Measurements from ENCODE around the gene CDKAL1. TPM values are rescaled to one million over a fixed set of nuclear protein-coding genes. Genes with fewer than 3 reads are reported as not detected.

The CDKAL1 gene
- total RNA-seq, 1 donor from 2014 or later = 13.4 TPM

DNA sequence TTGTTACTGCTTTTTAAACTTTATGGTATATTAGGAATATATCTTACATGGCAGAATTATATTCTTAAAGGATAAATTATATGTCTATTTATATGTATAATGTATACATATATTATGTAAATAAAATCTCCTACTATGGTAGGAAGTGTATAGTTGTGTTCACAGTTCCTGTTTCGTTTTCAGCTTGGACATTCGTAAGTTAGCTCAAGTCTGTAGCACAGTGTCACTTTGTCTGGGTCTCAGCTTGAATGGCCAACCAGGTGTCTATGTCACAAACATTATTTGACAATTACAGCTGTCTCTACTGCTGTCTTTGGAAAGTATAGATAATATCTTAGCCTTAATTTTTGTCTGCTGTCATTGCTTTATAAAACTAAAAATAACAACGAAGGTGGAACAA lies 303.9 kb downstream of the CDKAL1 start:
- Histone ChIP-seq H3K27me3 (ENCODE audit: control insufficient read depth, insufficient read depth, low read length) (no peaks in the 10 kb centered on the region), H3K36me3 (ENCODE audit: control insufficient read depth, insufficient read depth, low read length) (no peaks in the 10 kb centered on the region), H3K4me3 (ENCODE audit: low read depth, low read length) (no peak overlapping the region)
- no peak for FAIRE-seq
- DNase-seq (ENCODE audit: low read depth) = no peak
- no peak for TF ChIP-seq CTCF (IDR thresholded peaks at IDR 0.05; ENCODE audit: insufficient read depth, low read length, severe bottlenecking)

DNA sequence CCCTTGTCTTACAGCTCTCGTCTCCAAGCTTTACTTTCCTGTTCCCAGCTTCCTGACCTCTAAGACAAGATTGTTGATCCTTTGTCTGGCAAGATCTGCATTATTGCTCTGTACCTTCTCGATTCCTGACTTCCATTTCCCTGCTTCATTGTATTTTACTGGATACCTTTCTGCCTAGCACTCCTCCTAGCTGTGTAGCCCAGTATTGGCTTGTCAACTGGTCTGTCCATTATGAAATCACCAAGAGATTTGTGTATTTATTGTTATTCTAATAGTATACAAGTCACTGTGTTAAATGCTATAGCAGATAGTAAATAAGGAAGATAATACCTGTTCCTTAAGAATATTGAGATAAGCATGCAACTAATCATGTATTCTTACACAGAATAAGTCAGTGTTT lies 305.4 kb downstream of the CDKAL1 start:
- FAIRE-seq (no peak), DNase-seq (ENCODE audit: low read depth) (no peak)

GRCh38 chr6:20840675-20841074 lies 306.4 kb downstream of the CDKAL1 start:
- FAIRE-seq = no peak
- Histone ChIP-seq H3K4me3 (ENCODE audit: low read depth, low read length) (no peak overlapping the region), H3K36me3 (ENCODE audit: control insufficient read depth, insufficient read depth, low read length) (no peaks in the 10 kb centered on the region), H3K27me3 (ENCODE audit: control insufficient read depth, insufficient read depth, low read length) (no peaks in the 10 kb centered on the region)
- TF ChIP-seq CTCF (IDR thresholded peaks at IDR 0.05; ENCODE audit: insufficient read depth, low read length, severe bottlenecking) = no peak
- no peak for DNase-seq (ENCODE audit: low read depth)

More for the DNA sequence above, 305.4 kb downstream of the CDKAL1 start:
- H3K36me3 ChIP-seq (ENCODE audit: control insufficient read depth, insufficient read depth, low read length) = no peaks in the 10 kb centered on the region
- H3K4me3 ChIP-seq (ENCODE audit: low read depth, low read length) = no peak overlapping the region
- H3K27me3 ChIP-seq (ENCODE audit: control insufficient read depth, insufficient read depth, low read length) = no peaks in the 10 kb centered on the region
- no peak for TF ChIP-seq CTCF (IDR thresholded peaks at IDR 0.05; ENCODE audit: insufficient read depth, low read length, severe bottlenecking)

- FAIRE-seq = no peak
- H3K4me3 ChIP-seq (ENCODE audit: low read depth, low read length) = no peak overlapping the region
- DNase-seq (ENCODE audit: low read depth) = no peak
- H3K36me3 ChIP-seq (ENCODE audit: control insufficient read depth, insufficient read depth, low read length) = no peaks in the 10 kb centered on the region
- no peak for TF ChIP-seq CTCF (IDR thresholded peaks at IDR 0.05; ENCODE audit: insufficient read depth, low read length, severe bottlenecking)
- H3K27me3 ChIP-seq (ENCODE audit: control insufficient read depth, insufficient read depth, low read length) = no peaks in the 10 kb centered on the region
Measured at GRCh38 chr6:20841806-20842205, 307.5 kb downstream of the CDKAL1 start.

DNA sequence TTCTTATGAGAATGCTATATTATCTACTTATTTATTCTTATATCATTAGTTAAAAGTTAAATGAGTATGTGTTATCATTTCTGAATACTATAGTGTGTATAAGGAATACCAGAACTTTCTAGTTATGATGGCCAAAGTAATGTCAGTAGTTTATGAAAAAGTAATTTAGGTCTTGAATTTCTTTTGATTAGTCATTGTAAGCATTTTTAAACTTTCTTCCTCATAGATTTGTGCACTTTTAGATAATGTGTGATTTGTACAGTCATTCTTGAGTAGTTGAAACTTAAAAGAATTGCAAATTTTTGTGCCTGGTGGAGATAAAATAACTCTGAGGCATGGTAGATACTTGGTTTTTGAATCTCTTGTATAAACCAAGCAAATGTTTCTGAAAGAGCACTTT lies 311.3 kb downstream of the CDKAL1 start:
- DNase-seq (ENCODE audit: low read depth) (no peak), FAIRE-seq (no peak)
- H3K36me3 ChIP-seq (ENCODE audit: control insufficient read depth, insufficient read depth, low read length) = no peaks in the 10 kb centered on the region
- H3K4me3 ChIP-seq (ENCODE audit: low read depth, low read length) = no peak overlapping the region
- no peaks in the 10 kb centered on the region for H3K27me3 ChIP-seq (ENCODE audit: control insufficient read depth, insufficient read depth, low read length)
- TF ChIP-seq CTCF (IDR thresholded peaks at IDR 0.05; ENCODE audit: insufficient read depth, low read length, severe bottlenecking) = no peak

- FAIRE-seq = no peak
- Histone ChIP-seq H3K36me3 (ENCODE audit: control insufficient read depth, insufficient read depth, low read length) (no peaks in the 10 kb centered on the region), H3K4me3 (ENCODE audit: low read depth, low read length) (no peak overlapping the region), H3K27me3 (ENCODE audit: control insufficient read depth, insufficient read depth, low read length) (no peaks in the 10 kb centered on the region)
- peak; percentile 10 for DNase-seq (ENCODE audit: low read depth)
- no peak for TF ChIP-seq CTCF (IDR thresholded peaks at IDR 0.05; ENCODE audit: insufficient read depth, low read length, severe bottlenecking)
Measured at GRCh38 chr6:20846602-20847028, 312.4 kb downstream of the CDKAL1 start.
